Activated CD4-positive, CD25-positive, alpha-beta regulatory T cell treated with anti-CD3 and anti-CD28 coated beads, Interleukin-2, amount 50 U/mL, for 24 hours (primary cell): ENCODE results near the gene MRLN.

Experiments used
- ATAC-seq, 2 donors: fragments of 150-1000 bp; cut with Tn5 transposase; one replicate each; pipeline ENCODE4 v1.10.0; 2021; ENCODE audit warnings: mild to moderate bottlenecking in 1 of 2, moderate library complexity in 1 of 2

The MRLN gene

GRCh38 chr10:59702347-59702746 is 50.9 kb downstream of the MRLN start:
- ATAC-seq: no peak

- ATAC-seq: no peak
These were observed 52.5 kb downstream of the MRLN start for GRCh38 chr10:59700709-59701108.

GRCh38 chr10:59698326-59698725 is 54.9 kb downstream of the MRLN start:
- ATAC-seq: no peak

GRCh38 chr10:59695637-59696036 is 57.6 kb downstream of the MRLN start:
- ATAC-seq: no peak

GRCh38 chr10:59694936-59695335 is 58.3 kb downstream of the MRLN start:
- ATAC-seq: no peak

- no peak for ATAC-seq
These were observed 61.1 kb downstream of the MRLN start for GRCh38 chr10:59692113-59692512.

GRCh38 chr10:59688921-59689351 is 64.3 kb downstream of the MRLN start:
- no peak for ATAC-seq

- no peak for ATAC-seq
These were observed 65.6 kb downstream of the MRLN start for GRCh38 chr10:59687657-59688056.
